SK-N-SH (cell line): ENCODE data around the gene MEPCE. TPM values are rescaled to one million over a fixed set of nuclear protein-coding genes. Genes with fewer than 3 reads are reported as not detected.
A peak's percentile ranks its signal among the peaks of the same experiment; 100 is the strongest.

ENCODE experiments used
- CTCF ChIP-seq: fragments of 200-600 bp; sonication (generic); IDR thresholded peaks from 2 replicates; pipeline ENCODE4 v1.6.1; 2017; ENCODE audit warnings: antibody characterized with exemption, mild to moderate bottlenecking, moderate library complexity
- ELF1 ChIP-seq: IDR thresholded peaks from 2 replicates; pipeline ENCODE4 v1.4.0; 2012
- IRF3 ChIP-seq: fragments of 150-350 bp; IDR thresholded peaks from 2 replicates; pipeline ENCODE4 v1.6.1; 2016; ENCODE audit warnings: mild to moderate bottlenecking, low read depth, low read length
- MAX ChIP-seq: IDR thresholded peaks from 2 replicates; pipeline ENCODE4 v1.4.0; 2012; ENCODE audit warnings: low read depth
- PBX3 ChIP-seq: IDR thresholded peaks from 2 replicates; pipeline ENCODE4; 2012
- POLR2AphosphoS5 ChIP-seq: IDR thresholded peaks from 2 replicates; pipeline ENCODE4 v1.6.1; 2012; ENCODE audit warnings: low read depth, low read length
- RFX5 ChIP-seq: IDR thresholded peaks from 2 replicates; pipeline ENCODE4 v1.6.1; 2012; ENCODE audit warnings: mild to moderate bottlenecking, improper control_type of control experiment, low read length
- SMC3 ChIP-seq: IDR thresholded peaks from 2 replicates; pipeline ENCODE4 v1.6.1; 2012; ENCODE audit warnings: low read depth, low read length, improper control_type of control experiment
- polyA plus RNA-seq, 3 experiments: library from polyadenylated mRNA; depleted of rRNA; stranded (reverse); fragments of >200 nt; gene quantifications; 2 replicates each; pipeline ENCODE4 v1.2.3, GENCODE V29; 2012

Gene MEPCE
- polyA plus RNA-seq, 1 of the 3 experiments (the other 2 are of a cell fraction), result 20.2 TPM

- TF ChIP-seq RFX5 (no peak), POLR2AphosphoS5 (no peak), ELF1 (no peak), SMC3 (peak; percentile 84), MAX (0 out of 2 replicates have a peak, but pooled peaks have one; percentile 10), PBX3 (no peak), CTCF (peak; percentile 91), IRF3 (no peak)
These were observed 53.6 kb downstream of the MEPCE start (continued) for GRCh38 chr7:100483090-100483721.

Other genes starting within 250 kb of the MEPCE start
- gene PVRIG, start 209.9 kb upstream of the MEPCE start, polyA plus RNA-seq (2012; rRNA removed), result not detected in 2 replicates
- gene SPDYE3, start 122.1 kb upstream of the MEPCE start, polyA plus RNA-seq (2012; rRNA removed), result not detected in 2 replicates
- 55.4 and 63.7 TPM in 2 replicates for gene PILRB, start 71.7 kb upstream of the MEPCE start, polyA plus RNA-seq (2012; rRNA removed)
- 0.89 and 0.99 TPM in 2 replicates for gene PILRA, start 56.3 kb upstream of the MEPCE start, polyA plus RNA-seq (2012; rRNA removed)
- gene ZCWPW1, start 1.1 kb upstream of the MEPCE start, polyA plus RNA-seq (2012; rRNA removed), result 3.4 and 4.1 TPM in 2 replicates
- 66.9 and 75.9 TPM in 2 replicates for gene PPP1R35, start 6.7 kb downstream of the MEPCE start, polyA plus RNA-seq (2012; rRNA removed)
- 0.93 and 1.5 TPM in 2 replicates for gene SPACDR, start 34.4 kb downstream of the MEPCE start, polyA plus RNA-seq (2012; rRNA removed)
- gene TSC22D4, start 49.4 kb downstream of the MEPCE start, polyA plus RNA-seq (2012; rRNA removed), result 20.3 and 32.7 TPM in 2 replicates
- 3.9 and 6.0 TPM in 2 replicates for gene NYAP1, start 54.1 kb downstream of the MEPCE start, polyA plus RNA-seq (2012; rRNA removed)
- 16.1 and 23.1 TPM in 2 replicates for gene AGFG2, start 109.4 kb downstream of the MEPCE start, polyA plus RNA-seq (2012; rRNA removed)
- 1.0 and 1.2 TPM in 2 replicates for gene SAP25, start 144.1 kb downstream of the MEPCE start, polyA plus RNA-seq (2012; rRNA removed)
- gene LRCH4, start 156.3 kb downstream of the MEPCE start, polyA plus RNA-seq (2012; rRNA removed), result 24.2 and 29.8 TPM in 2 replicates
- gene FBXO24, start 156.5 kb downstream of the MEPCE start, polyA plus RNA-seq (2012; rRNA removed), result 0.71 and 0.94 TPM in 2 replicates
- gene PCOLCE, start 172.5 kb downstream of the MEPCE start, polyA plus RNA-seq (2012; rRNA removed), result 190 and 448 TPM in 2 replicates
- gene MOSPD3, start 182.7 kb downstream of the MEPCE start, polyA plus RNA-seq (2012; rRNA removed), result 30.0 and 61.7 TPM in 2 replicates
- gene TFR2, start 211.7 kb downstream of the MEPCE start, polyA plus RNA-seq (2012; rRNA removed), result 0.30 and 0.32 TPM in 2 replicates
- 0.67 and 0.93 TPM in 2 replicates for gene ACTL6B, start 226.6 kb downstream of the MEPCE start, polyA plus RNA-seq (2012; rRNA removed)
- 276 and 398 TPM in 2 replicates for gene GNB2, start 243.9 kb downstream of the MEPCE start, polyA plus RNA-seq (2012; rRNA removed)